ENCODE measurements around the gene IL22.

GRCh38 chr12:68287106-68287505 is 33.7 kb upstream of the IL22 start:
- TF ChIP-seq CTCF (IDR thresholded peaks at IDR 0.05 in 2 of 3, conservative IDR thresholded peaks at IDR 0.05 in 1 of 3; ENCODE audit: borderline replicate concordance in 1 of 3, insufficient read depth in 1 of 3, low read depth in 2 of 3, low read length in 2 of 3) (no peak), POLR2AphosphoS5 (IDR thresholded peaks at IDR 0.05; ENCODE audit: low read depth, low read length) (no peak), SP1 (IDR thresholded peaks at IDR 0.05; ENCODE audit: low read depth) (no peak), POLR2A (IDR thresholded peaks at IDR 0.05; ENCODE audit: borderline replicate concordance, extremely low read depth, insufficient read depth, insufficient read length) (no peak), YY1 (IDR thresholded peaks at IDR 0.05; ENCODE audit: extremely low read depth, insufficient replicate concordance, low read depth, low read length) (no peak), EZH2phosphoT487 (IDR thresholded peaks at IDR 0.05; ENCODE audit: borderline replicate concordance) (no peak), RAD21 (IDR thresholded peaks at IDR 0.05; ENCODE audit: low read depth) (no peak), EZH2 (IDR thresholded peaks at IDR 0.05) (no peak)
- TF ChIP-seq, protein P1, sequence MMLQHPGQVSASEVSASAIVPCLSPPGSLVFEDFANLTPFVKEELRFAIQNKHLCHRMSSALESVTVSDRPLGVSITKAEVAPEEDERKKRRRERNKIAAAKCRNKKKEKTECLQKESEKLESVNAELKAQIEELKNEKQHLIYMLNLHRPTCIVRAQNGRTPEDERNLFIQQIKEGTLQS (IDR thresholded peaks at IDR 0.05), result no peak
